H1 (cell line): Measurements from ENCODE around the gene LPXN. TPM values are rescaled to one million over a fixed set of nuclear protein-coding genes. Genes with fewer than 3 reads are reported as not detected.

Source experiments
- CHD7 ChIP-seq: fragments of 300-600 bp; sonication (generic); IDR thresholded peaks from 2 replicates; pipeline ENCODE4 v1.7.1; 2012; ENCODE audit warnings: low read length, moderate library complexity, mild to moderate bottlenecking, inconsistent platforms; ENCODE audit not compliant: insufficient replicate concordance
- EP300 ChIP-seq, 2 experiments: IDR thresholded peaks; 1 replicate in 1 of 2; 2 replicates in 1 of 2; pipeline ENCODE4 v1.6.1; 2011 to 2012; ENCODE audit warnings: low read depth in 2 of 2, low read length in 2 of 2, mild to moderate bottlenecking in 2 of 2, borderline replicate concordance in 1 of 2, inconsistent platforms in 1 of 2, moderate library complexity in 1 of 2
- GTF2F1 ChIP-seq: IDR thresholded peaks from 2 replicates; pipeline ENCODE4 v1.6.1; 2012; ENCODE audit warnings: low read depth, low read length, improper control_type of control experiment, borderline replicate concordance
- MAFK ChIP-seq: IDR thresholded peaks from 2 replicates; pipeline ENCODE4 v1.6.1; 2012; ENCODE audit warnings: low read depth, mild to moderate bottlenecking, improper control_type of control experiment, low read length
- POU5F1 ChIP-seq: IDR thresholded peaks from 2 replicates; pipeline ENCODE4 v1.6.1; 2011; ENCODE audit warnings: low read depth, mild to moderate bottlenecking, low read length, moderate library complexity
- SRF ChIP-seq: IDR thresholded peaks from 2 replicates; pipeline ENCODE4 v1.6.1; 2011; ENCODE audit warnings: mild to moderate bottlenecking, low read depth, low read length, moderate library complexity
- ZNF274 ChIP-seq: IDR thresholded peaks from 2 replicates; pipeline ENCODE4 v1.7.0; 2012; ENCODE audit warnings: low read length, borderline replicate concordance; ENCODE audit errors: extremely low read depth
- polyA plus RNA-seq, 7 experiments: library from polyadenylated mRNA; depleted of rRNA in 3 of 7; stranded (reverse) in 5 of 7; unstranded in 2 of 7; fragments of >200 nt in 5 of 7; fragments of 200-250 nt in 2 of 7; gene quantifications; 1 replicate in 5 of 7; 2 replicates in 1 of 7; 4 replicates in 1 of 7; pipeline versions ENCODE4 v1.2.1 to v1.2.3, GENCODE V29; 2011 to 2013; ENCODE audit warnings: missing spikeins in 2 of 7, mixed read lengths in 2 of 7
- total RNA-seq: library from RNA; stranded (reverse); fragmentation: NEBNext Ultra II Directional; extraction: Animal tissue kit (Norgen Biotek cat#: 25700); gene quantifications from 2 replicates; pipeline ENCODE4 v1.2.1, GENCODE V29; 2021
- TF ChIP-seq, protein P1 (sequence below), 3 experiments: IDR thresholded peaks; 1 replicate in 2 of 3; 2 replicates in 1 of 3; pipeline versions ENCODE4 v1.5.1 to v1.6.1; 2011; ENCODE audit warnings: low read length in 3 of 3, mild to moderate bottlenecking in 3 of 3, inconsistent platforms in 2 of 3, low read depth in 1 of 3, moderate library complexity in 1 of 3; ENCODE audit not compliant: insufficient read depth in 1 of 3; ENCODE audit errors: control extremely low read depth in 1 of 3

Gene LPXN
- total and polyA plus RNA-seq, 2 of the 8 experiments (the other 6 are each of a cell fraction or from before 2014, with no cell fraction given), result 1.4 to 2.7 TPM

DNA sequence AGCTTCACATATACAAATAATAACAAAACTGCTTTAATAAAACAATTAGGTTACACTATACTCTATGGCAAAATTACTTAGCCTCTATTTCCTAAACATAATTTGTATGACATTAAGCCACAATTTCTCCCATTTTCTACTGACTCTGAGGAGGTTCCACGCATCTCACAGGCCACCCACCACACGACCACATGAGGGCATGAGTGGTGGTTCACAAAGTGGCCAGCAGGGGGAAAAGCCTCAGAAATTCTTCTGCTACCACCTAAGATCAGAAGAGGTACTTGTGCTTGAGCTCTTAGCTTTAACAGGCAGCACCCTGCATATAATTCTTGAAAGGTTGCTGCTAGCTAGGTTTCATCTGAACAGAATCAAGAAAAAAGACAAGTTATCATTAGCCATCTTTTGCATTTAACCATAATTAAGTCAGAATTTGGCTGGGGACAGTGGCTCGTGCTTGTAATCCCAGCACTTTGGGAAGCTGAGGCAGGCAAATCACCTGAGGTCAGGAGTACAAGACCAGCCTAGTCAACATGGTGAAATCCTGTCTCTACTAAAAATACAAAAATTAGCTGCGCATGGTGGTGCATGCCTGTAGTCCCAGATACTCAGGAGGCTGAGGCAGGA lies 7.7 kb downstream of the LPXN start (continued):
- no peak for TF ChIP-seq CHD7
- no peak for TF ChIP-seq ZNF274
- no peak for TF ChIP-seq POU5F1
- TF ChIP-seq, protein P1, sequence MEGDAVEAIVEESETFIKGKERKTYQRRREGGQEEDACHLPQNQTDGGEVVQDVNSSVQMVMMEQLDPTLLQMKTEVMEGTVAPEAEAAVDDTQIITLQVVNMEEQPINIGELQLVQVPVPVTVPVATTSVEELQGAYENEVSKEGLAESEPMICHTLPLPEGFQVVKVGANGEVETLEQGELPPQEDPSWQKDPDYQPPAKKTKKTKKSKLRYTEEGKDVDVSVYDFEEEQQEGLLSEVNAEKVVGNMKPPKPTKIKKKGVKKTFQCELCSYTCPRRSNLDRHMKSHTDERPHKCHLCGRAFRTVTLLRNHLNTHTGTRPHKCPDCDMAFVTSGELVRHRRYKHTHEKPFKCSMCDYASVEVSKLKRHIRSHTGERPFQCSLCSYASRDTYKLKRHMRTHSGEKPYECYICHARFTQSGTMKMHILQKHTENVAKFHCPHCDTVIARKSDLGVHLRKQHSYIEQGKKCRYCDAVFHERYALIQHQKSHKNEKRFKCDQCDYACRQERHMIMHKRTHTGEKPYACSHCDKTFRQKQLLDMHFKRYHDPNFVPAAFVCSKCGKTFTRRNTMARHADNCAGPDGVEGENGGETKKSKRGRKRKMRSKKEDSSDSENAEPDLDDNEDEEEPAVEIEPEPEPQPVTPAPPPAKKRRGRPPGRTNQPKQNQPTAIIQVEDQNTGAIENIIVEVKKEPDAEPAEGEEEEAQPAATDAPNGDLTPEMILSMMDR (IDR thresholded peaks at IDR 0.05; ENCODE audit: control extremely low read depth in 1 of 3, insufficient read depth in 1 of 3, low read depth in 1 of 3, low read length in 3 of 3), result peak; percentile 74 to 92 (median 84)
- TF ChIP-seq EP300 (IDR thresholded peaks at IDR 0.05; ENCODE audit: borderline replicate concordance in 1 of 2, low read depth in 2 of 2, low read length in 2 of 2), result no peak
- no peak for TF ChIP-seq GTF2F1
- TF ChIP-seq SRF, result no peak
- TF ChIP-seq MAFK, result no peak
